SW480 (cell line): Measurements from ENCODE around the gene MYCN.
"Not testable (repeated sequence)": the region's sequence is repeated elsewhere in the genome, so short reads cannot be mapped to it uniquely, and the experiment has no call there.

Experiments used
- DNase-seq: peaks from one replicate; pipeline ENCODE4 v3.0.0-alpha.2; 2016; ENCODE audit warnings: low spot score

Gene MYCN

DNA sequence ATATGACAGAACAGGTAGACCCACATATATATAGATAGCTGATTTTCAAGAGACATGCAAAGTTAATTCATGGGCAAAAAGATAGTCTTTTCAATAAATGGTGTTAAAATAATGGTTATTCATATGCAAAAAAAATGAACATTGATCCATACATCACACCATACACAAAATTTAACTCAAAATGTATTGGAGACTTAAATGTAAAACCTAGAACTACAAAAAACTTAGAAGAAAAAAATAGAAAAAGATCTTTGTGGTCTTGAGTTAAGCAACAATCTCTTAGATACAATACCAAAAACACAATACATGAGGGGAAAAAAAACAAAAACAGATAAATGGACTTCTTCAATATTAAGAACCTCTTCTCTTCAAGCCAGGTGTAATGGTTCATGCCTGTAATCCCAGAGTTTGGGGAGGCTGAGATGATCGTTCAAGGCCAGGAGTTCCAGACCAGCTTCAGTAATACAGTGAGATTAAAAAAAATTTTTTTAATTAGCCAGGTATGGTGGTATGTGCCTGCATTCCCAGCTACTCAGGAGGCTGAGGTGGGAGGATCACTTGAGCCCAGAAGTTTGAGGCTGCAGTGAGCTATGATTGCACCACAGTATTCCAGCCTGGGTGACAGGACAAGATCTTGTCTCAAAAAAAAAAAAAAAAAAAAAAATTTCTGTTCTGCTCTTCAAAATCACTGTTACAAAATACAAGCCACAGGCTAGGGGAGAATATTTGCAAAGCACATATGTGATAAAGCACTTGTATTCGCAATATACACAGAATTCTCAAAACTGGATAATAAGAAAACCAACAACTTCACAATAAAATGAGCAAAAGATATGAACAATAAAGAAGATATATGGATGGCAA lies 32.7 kb upstream of the MYCN start:
- DNase-seq: no peak

DNA sequence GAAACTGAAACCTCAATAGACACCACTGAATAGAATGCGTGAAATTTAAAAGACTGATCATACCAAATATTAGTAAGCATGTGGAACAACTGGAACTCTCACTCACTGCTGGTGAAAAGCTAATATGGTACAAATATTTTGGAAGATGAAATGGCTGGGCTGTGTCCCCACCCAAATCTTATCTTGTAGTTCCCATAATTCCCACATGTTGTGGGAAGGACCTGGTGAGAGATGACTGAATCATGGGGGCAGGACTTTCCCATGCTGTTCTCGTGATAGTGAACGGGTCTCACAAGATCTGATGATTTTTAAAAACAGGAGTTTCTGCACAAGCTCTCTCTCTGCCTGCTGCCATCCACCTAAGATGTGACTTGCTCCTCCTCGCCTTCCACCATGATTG lies 32.0 kb upstream of the MYCN start:
- no peak for DNase-seq

DNA sequence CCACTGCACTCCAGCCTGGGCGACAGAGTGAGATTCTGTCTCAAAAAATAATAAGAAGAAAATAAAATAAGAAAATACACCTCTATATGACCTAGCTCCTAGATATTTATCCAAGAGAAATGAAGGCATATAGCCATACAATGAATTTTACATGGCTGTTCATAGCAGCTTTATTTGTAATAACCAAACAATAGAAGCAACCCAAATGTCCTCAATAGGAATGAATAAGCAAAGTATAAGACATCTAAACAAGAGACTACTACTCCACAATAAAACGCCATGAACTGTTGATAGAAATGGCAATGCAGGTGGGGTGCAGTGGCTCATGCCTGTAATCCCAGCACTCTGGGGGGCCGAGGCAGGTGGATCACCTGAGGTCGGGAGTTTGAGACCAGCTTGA lies 31.2 kb upstream of the MYCN start:
- no peak for DNase-seq

DNA sequence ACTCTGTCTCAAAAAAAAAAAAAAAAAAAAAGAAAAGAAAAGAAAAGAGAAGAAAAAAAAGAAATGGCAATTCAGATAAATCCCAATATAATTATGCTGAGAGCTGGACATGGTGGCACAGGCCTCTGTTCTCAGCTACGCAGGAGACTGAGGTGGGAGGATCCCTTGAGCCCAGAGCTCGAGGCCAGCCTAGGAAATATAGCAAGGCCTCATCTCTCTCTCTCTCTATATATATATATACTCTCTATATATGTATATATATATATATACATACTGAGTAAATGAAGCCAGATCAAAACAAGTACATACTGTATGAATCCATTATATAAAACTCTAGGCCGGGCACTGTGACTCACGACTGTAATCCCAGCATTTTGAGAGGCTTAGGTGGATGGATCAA lies 30.6 kb upstream of the MYCN start:
- no peak for DNase-seq

DNA sequence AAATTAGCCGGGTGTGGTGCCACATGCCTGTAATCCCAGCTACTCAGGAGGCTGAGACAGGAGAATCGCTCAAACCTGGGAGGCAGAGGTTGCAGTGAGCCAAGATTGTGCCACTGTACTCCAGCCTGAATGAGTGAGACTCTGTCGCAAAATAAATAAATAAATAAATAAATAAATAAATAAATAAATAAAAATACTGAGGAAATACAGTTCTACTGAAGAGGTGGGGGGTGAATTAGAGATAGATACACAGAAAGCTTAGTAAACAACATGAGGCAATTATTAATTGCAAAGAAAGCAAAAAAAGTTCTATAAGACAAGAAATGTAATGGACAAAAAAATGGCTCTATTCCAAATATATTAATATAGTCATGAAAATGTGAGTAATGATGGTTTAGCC lies 29.1 kb upstream of the MYCN start:
- not testable (repeated sequence) for DNase-seq

DNA sequence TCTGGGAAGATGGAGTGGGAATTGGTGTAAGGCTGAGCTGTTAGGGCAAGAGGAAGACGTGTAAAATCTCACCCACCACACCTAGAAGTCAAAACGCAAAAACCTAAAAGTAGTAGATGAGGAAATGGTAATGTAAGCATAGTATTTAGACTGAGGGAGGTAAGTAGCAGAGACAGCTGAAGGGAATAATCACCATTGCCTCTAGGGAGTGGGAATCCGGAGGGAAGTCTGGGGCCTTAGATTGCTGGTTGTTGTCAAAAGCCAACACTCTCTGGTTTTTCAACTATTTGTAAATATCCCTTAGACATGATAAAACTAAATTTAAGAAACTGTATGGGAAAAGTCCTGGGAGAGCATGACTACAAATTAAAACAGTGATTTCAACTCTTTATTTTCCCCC lies 28.7 kb upstream of the MYCN start:
- DNase-seq: no peak

DNA sequence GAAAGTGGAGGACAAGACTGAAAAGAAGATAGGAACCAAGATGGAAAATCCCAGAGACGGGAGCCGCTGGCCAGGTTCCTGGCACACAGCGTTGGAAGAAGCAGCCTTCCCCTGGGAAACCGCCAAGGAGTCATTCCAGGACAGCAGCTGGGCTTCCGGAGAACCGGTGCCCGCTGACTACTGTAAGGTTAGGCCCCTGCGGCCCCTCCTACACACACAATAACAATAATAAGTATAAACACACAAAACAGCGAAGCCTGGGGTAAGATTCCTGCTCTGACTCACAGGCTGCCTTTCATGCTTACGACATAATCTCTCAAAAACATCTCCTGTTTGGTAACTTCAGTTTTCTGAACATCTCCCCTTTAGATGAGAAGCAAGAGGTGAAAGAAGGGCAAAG lies 28.1 kb upstream of the MYCN start:
- DNase-seq: no peak

DNA sequence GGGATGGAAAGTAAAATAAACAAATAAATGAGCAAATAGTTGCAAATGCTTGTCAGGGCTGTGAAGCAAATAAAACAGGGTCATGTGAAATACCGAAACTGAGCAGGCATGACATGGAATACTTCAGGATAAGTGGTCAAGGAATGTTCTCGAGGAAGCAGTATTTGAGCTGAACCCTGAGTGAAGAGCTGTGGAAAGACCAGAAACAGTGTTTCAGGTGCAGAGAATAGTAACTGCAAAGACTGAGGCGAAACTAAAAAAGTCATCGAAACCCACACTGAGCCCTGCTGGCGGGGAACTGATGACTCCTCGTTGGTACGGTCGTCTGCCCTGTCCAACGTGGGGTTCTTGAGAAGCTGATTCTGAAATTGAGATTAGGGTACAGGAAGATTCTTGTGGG lies 27.2 kb upstream of the MYCN start:
- no peak for DNase-seq

DNA sequence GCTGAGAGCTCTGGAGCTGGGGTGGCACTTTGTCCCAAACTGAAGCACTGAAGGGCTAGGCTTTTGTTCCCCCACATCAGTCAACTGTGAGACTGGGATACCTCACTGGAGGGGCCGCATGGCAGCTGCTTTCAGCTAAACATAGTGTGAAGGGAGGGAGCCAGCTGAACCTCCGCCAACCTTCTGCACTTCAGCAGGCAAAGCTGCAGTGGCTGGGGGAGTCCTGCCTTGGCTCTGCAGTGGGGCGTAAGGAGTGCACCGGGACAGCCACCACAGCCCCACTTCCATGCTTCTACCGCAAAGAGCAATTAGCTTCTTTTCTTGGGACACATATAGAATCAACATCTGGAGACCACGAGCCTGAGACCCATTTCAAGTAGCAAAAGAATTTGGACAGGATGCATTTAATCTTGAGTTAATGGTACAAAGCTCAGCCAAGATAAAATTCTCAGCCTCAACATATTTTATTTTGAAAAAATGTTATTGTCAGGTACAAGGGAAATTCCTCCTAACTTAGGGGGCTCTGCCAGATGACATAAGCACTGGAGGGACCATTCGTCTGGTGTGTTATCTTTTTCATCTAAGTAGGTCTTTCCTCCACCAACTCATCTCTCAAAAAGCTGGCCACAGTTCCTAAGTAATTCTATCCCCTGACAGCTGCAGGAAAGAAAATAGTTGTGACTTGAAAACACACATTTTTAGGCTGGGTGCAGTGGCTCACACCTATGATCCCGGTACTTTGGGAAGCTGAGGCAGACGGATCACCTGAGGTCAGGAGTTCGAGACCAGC lies 25.6 kb upstream of the MYCN start:
- DNase-seq: no peak

DNA sequence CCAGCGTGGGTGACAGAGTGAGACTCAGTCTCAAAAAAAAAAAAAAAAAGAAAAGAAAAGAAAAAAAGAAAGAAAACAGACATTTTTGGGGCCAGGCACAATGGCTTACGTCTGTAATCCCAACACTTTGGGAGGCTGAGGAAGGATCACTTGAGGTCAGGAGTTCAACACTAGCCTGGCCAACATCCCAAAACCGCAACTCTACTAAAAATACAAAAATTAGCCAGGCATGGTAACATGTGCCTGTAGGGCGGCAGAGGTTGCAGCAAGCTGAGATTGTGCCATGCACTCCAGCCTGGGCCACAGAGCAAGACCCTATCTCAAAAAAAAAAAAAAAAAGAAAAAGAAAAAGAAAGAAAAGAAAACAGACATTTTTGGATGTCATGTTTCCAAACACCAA lies 24.8 kb upstream of the MYCN start:
- DNase-seq: not testable (repeated sequence)

DNA sequence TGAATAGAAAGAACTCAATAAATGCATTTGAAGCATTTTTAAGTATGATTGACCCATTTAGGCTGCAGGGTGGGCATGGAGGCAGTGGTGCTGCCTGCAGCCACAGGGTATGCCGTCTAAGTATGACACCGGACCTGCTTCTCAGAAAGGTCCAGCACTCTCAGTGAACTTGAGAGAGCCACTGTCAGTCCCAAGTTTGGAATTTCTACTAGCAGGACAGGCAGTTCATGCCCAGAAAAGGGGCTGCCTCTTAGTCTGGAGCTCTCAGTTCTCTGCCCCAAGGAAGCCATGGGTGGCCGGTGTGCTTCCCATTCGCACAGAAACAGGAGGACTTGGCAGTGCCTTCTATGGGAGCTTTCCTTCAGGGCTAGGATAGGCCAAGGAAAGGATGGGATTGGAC lies 24.0 kb upstream of the MYCN start:
- no peak for DNase-seq

DNA sequence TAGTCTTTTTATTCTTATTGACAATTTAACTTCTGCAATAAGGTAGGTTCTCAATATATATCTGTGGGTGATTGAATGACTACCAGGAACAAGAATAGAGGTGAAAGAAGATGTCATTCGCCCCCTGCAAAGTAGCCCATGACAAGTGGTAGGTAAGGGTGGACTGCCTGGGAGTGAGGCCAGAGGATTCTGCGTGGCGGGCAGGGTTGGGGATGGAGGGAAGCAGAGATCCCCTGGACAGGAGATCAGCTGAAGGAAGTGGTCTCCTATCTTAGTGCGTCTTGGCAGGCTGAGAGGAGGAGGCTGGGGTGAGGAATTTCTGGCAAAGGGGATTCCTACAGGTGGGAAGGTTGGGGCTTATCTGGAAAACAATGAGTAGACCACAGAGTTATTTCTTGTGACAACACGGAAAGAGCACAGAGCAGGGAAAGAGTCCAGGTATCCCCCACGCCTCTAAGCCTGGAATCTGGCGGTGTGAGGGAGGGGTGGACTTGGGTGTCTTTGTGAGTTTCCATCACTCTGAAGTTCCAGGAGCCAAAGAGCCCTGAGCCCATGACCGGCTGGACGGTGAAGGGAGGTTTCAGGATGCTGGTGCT lies 21.5 kb upstream of the MYCN start:
- DNase-seq: no peak

DNA sequence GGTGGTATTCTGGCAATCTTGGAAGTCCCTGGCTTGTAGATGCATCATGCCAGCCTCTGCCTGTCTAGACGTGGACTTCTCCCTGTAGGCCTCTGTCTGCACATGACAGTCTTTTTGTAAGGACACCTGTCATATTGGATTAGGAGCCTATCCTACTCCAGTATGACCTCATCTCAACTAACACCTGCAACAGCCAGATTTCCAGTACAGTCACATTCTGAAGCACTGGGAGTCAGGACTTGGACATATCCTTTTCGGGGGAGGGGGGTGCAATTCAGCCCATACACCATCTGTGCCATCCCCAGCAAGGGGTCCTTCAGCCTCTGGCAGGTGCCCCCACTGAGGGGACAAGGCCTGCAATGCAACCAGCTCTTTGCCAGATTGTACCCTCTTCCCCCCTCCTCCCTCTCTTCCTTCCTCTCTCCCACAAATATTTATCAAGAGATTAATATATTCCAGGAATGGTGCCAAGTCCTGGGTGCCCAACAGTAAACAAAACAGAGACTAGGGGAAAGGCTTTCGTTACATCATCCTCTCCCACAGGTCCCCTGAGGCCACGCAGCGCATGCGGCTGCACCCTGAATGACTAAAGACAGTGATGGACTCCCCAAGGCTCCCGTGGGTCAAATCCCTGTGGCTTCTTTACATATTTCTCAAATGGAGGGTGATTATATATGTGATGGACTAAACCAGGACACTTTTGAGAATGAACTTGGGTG lies 20.5 kb upstream of the MYCN start:
- DNase-seq: no peak

DNA sequence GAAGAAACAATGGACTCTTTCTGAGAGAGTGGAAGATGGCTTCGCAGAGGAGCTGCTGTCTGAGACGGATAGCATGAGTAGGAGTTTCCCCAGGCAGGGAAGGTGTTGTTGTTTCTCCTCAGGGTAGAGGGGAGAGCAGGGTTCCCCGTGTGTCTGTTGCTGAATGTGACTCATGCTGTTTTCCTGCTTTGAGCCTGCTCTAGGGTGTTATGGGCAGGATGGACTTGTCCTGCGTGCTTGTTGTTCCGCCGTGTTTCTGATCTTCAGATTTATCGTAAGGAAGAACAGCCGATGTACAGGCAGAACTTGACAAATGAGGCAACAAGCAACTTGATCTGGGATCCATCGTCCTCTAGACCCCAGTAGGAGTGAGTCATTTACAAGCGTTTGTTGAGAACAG lies 19.7 kb upstream of the MYCN start:
- no peak for DNase-seq

DNA sequence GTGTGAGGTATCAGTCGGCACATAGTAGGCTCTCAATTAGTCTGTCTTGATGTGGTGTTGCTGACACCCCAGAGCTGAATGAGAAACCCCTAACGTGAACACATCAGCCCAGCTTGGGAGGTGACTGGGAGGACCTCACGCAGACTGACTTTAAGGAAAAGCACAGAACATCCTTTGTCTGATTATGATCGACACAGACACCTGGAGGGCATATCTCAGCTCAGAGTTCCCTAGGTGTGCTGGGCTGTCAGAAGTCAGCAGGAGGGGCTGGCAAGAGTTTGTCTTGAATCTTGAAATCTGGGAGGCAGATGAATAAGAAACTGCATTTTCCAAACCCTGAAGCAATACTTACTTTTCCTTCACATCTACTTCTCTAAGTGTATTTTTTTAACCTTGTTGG lies 16.8 kb upstream of the MYCN start:
- DNase-seq: no peak

DNA sequence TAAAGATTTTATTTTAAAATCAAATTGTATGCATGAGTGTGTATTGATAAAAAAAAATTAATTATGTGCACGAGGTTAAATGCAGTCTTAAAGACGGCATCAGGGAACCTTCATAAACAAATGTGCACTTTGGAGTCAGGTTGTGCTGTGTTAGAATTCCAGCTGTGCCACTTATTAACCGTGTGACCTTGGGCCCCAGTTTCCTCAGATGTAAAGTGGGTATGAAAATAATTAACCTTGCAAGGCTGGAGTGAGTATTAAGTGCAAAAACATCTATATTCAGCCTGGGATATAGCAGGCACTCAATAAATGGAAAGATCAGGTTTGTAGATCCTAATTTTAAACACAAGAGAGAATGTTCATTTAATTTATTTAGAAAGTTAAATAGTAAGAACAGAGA lies 14.5 kb upstream of the MYCN start:
- DNase-seq: no peak

DNA sequence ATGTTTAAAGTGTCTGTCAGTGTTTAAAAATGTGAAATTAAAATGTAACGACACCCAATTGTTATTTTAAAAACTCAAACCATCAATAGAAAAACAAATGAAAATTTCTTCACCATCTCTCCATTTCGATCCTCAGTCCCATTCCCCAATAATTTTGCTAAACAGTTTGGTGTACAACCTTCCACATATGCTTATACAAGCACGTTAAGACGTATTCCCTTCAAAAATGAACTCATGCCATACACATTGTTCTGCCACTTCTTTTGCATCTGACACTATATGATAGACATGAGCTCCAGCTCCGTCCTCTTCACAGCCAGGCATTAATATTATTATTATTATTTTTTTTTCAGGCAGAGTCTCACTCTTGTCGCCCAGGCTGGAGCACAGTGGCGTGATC lies 14.1 kb upstream of the MYCN start:
- DNase-seq: no peak

DNA sequence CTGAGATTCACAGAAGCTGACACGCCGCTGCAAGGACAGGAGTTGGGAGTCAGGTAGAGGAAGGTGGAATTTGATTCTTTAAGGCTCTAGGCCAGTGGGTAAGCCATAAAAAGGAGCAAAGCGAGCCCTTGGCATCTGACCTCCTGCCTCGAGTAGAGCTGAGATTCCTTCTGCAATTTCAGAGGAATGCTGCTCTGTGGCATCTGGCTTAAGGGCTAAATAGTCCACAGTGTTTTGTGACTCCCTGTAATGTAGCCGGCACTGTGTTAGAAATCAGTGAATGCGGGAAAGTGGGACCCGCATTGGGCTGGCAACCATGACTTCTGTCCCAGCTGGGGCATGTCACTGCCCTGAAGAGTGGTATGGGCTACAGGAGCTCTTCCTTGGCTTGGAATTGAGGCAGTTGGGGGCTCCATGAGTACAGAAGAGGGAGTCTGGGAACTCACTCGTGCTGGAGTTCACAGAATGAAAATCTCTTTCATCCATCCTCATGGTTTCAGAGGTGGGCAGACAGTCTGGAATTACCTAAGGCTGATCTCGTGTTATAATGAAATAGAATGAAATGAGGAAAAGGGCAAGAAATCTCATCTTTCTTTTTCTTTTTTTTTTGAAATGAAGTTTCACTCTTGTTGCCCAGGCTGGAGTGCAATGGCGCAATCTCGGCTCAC lies 12.7 kb upstream of the MYCN start:
- no peak for DNase-seq

DNA sequence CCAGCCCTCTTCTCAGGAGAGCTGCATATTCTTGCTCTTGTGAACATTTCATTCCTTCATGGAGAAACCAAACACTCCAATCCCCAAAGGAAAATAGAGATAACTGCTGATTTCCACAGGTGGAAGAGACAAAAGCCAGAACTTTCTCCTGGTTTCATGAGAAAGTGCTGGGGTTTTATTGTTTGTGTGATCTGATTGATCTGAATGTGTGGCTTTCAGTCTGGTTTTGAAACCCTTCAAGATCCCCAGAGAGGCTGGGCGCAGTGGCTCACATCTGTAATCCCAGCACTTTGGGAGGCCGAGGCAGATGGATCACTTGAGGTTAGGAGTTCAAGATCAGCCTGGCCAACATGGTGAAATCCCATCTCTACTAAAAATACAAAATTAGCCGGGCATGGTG lies 11.3 kb upstream of the MYCN start:
- not testable (repeated sequence) for DNase-seq

DNA sequence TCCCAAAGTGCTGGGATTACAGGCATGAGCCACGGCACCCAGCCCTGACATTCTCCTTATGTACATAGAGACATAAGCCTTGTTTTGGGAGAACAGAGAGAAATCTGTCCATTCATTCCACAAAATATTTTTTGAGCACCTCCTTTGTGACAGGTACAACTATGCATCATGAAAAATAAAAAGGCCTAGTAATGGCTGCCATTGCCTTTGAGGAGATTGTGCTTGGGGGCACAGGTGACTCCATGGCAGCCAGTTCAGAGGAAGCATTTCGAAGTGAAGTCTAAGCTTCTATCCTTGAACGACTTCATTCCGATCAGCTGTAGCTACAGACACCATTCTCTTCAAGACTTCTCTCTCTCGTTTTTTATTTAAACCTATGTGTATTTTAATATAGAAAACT lies 10.5 kb upstream of the MYCN start:
- no peak for DNase-seq

DNA sequence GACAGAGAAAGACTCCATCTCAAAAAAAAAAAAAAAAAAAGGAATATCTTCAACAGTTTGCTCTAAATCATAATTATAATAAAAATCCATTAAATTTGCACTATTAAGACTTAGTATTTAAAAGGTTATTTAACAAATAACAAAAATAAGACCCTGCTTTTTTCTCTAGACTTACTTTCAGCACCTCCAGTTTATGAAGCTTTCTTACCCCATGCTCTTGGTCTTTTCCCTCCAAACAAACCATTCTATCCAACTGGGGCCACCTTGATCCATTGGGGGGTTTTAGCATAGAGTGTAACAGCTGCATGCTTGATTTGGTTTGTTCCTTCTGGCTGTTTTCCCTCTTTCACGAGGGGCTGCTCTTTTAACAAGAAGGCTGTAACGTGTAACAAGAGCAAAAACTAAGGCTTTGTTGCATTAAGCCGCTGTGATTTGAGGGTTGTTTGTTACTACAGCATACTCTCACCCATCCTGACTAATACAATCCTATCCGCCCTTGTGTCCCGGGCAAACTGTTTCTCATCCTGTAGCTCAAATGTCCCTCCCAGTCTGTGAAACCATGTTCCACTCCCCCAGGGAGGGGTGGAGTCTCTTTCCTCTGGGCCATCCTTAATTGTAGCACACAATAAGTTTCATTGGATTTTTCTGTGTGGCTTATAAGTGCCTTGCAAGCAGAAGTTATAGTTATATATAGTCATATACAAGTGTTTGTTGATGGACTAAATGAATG lies 9.6 kb upstream of the MYCN start:
- DNase-seq: no peak
